ENCODE measurements around the gene TLR6. TPM values are rescaled to one million over a fixed set of nuclear protein-coding genes. Genes with fewer than 3 reads are reported as not detected.

Gene TLR6
- total RNA-seq, 1 experiment from 2014 or later = 0.11 TPM

- TF ChIP-seq ZNF263 (CRISPR knock-in tag; IDR thresholded peaks at IDR 0.05; ENCODE audit: low read depth) (no peak), ATF2 (CRISPR knock-in tag; IDR thresholded peaks at IDR 0.05; ENCODE audit: borderline replicate concordance, low read depth) (no peak), NFYB (CRISPR knock-in tag; conservative IDR thresholded peaks at IDR 0.05; ENCODE audit: low read depth) (no peak), ZNF317 (CRISPR knock-in tag; IDR thresholded peaks at IDR 0.05; ENCODE audit: borderline replicate concordance, low read depth) (no peak), E2F4 (CRISPR knock-in tag; IDR thresholded peaks at IDR 0.05; ENCODE audit: borderline replicate concordance, low read depth) (no peak)
Observed at GRCh38 chr4:38785041-38785790, 71.4 kb downstream of the TLR6 start (continued).

DNA sequence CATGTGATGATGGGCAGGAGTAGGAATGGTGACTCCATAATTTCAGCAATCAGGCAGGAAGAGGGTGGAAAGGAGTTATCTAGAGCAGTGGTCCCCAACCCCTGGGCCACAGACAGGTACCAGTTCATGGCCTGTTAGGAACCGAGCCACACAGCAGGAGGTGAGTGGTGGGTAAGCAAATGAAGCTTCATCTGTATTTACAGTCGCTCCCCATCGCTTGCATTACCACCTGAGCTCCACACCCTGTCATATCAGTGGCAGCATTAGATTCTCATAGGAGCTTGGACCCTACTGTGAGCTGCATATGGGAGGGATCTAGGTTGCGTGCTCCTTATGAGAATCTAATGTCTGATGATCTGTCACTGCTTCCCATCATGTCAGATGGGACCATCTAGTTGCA is 72.5 kb downstream of the TLR6 start:
- ChIA-PET POLR2A (no interaction called here), CTCF (interaction anchor here (5.7 kb wide), 1 partner anchor 25 kb away, joined by 65 read pairs; no protein-coding TSS in a partner anchor)
- H3K36me3 Mint-ChIP-seq = no peaks in the 10 kb centered on the region
- no peaks in the 10 kb centered on the region for H3K9me3 Mint-ChIP-seq
- no peak for DNase-seq (ENCODE audit: low spot score)
- ATAC-seq = no peak
- no peaks in the 10 kb centered on the region for H3K4me1 Mint-ChIP-seq
- no peak overlapping the region for H3K27ac Mint-ChIP-seq
- H3K4me3 Mint-ChIP-seq = no peak overlapping the region
- peaks cover 2% of the 10 kb centered on the region; the same call in 1 of the 2 replicates for H3K27me3 Mint-ChIP-seq (ENCODE audit: low read depth)
- TF ChIP-seq SMAD4 (CRISPR knock-in tag; IDR thresholded peaks at IDR 0.05) = no peak
- TF ChIP-seq ATF3 (CRISPR knock-in tag; conservative IDR thresholded peaks at IDR 0.05) = no peak
- TF ChIP-seq, protein P1, sequence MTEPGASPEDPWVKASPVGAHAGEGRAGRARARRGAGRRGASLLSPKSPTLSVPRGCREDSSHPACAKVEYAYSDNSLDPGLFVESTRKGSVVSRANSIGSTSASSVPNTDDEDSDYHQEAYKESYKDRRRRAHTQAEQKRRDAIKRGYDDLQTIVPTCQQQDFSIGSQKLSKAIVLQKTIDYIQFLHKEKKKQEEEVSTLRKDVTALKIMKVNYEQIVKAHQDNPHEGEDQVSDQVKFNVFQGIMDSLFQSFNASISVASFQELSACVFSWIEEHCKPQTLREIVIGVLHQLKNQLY (CRISPR knock-in tag; IDR thresholded peaks at IDR 0.05) = no peak
- TF ChIP-seq OVOL2 (CRISPR knock-in tag; IDR thresholded peaks at IDR 0.05; ENCODE audit: borderline replicate concordance) = no peak
- TF ChIP-seq ZNF317 (CRISPR knock-in tag; IDR thresholded peaks at IDR 0.05; ENCODE audit: borderline replicate concordance, low read depth) = no peak
- TF ChIP-seq ATF1 (CRISPR knock-in tag; IDR thresholded peaks at IDR 0.05) = no peak
- no peak for TF ChIP-seq ESRRA (CRISPR knock-in tag; IDR thresholded peaks at IDR 0.05; ENCODE audit: borderline replicate concordance)
- no peak for TF ChIP-seq ATF2 (CRISPR knock-in tag; IDR thresholded peaks at IDR 0.05; ENCODE audit: borderline replicate concordance, low read depth)
- TF ChIP-seq, protein P2, sequence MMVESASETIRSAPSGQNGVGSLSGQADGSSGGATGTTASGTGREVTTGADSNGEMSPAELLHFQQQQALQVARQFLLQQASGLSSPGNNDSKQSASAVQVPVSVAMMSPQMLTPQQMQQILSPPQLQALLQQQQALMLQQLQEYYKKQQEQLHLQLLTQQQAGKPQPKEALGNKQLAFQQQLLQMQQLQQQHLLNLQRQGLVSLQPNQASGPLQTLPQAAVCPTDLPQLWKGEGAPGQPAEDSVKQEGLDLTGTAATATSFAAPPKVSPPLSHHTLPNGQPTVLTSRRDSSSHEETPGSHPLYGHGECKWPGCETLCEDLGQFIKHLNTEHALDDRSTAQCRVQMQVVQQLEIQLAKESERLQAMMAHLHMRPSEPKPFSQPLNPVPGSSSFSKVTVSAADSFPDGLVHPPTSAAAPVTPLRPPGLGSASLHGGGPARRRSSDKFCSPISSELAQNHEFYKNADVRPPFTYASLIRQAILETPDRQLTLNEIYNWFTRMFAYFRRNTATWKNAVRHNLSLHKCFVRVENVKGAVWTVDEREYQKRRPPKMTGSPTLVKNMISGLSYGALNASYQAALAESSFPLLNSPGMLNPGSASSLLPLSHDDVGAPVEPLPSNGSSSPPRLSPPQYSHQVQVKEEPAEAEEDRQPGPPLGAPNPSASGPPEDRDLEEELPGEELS (CRISPR knock-in tag; IDR thresholded peaks at IDR 0.05) = no peak
- no peak for TF ChIP-seq MXD4 (CRISPR knock-in tag; IDR thresholded peaks at IDR 0.05; ENCODE audit: borderline replicate concordance)
- TF ChIP-seq SOX15 (CRISPR knock-in tag; IDR thresholded peaks at IDR 0.05) = no peak
- TF ChIP-seq NR1H2 (CRISPR knock-in tag; IDR thresholded peaks at IDR 0.05) = no peak
- TF ChIP-seq, protein P3, sequence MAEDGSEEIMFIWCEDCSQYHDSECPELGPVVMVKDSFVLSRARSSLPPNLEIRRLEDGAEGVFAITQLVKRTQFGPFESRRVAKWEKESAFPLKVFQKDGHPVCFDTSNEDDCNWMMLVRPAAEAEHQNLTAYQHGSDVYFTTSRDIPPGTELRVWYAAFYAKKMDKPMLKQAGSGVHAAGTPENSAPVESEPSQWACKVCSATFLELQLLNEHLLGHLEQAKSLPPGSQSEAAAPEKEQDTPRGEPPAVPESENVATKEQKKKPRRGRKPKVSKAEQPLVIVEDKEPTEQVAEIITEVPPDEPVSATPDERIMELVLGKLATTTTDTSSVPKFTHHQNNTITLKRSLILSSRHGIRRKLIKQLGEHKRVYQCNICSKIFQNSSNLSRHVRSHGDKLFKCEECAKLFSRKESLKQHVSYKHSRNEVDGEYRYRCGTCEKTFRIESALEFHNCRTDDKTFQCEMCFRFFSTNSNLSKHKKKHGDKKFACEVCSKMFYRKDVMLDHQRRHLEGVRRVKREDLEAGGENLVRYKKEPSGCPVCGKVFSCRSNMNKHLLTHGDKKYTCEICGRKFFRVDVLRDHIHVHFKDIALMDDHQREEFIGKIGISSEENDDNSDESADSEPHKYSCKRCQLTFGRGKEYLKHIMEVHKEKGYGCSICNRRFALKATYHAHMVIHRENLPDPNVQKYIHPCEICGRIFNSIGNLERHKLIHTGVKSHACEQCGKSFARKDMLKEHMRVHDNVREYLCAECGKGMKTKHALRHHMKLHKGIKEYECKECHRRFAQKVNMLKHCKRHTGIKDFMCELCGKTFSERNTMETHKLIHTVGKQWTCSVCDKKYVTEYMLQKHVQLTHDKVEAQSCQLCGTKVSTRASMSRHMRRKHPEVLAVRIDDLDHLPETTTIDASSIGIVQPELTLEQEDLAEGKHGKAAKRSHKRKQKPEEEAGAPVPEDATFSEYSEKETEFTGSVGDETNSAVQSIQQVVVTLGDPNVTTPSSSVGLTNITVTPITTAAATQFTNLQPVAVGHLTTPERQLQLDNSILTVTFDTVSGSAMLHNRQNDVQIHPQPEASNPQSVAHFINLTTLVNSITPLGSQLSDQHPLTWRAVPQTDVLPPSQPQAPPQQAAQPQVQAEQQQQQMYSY (CRISPR knock-in tag; IDR thresholded peaks at IDR 0.05) = no peak
- no peak for TF ChIP-seq PRRX2 (CRISPR knock-in tag; IDR thresholded peaks at IDR 0.05)
- TF ChIP-seq, protein P4, sequence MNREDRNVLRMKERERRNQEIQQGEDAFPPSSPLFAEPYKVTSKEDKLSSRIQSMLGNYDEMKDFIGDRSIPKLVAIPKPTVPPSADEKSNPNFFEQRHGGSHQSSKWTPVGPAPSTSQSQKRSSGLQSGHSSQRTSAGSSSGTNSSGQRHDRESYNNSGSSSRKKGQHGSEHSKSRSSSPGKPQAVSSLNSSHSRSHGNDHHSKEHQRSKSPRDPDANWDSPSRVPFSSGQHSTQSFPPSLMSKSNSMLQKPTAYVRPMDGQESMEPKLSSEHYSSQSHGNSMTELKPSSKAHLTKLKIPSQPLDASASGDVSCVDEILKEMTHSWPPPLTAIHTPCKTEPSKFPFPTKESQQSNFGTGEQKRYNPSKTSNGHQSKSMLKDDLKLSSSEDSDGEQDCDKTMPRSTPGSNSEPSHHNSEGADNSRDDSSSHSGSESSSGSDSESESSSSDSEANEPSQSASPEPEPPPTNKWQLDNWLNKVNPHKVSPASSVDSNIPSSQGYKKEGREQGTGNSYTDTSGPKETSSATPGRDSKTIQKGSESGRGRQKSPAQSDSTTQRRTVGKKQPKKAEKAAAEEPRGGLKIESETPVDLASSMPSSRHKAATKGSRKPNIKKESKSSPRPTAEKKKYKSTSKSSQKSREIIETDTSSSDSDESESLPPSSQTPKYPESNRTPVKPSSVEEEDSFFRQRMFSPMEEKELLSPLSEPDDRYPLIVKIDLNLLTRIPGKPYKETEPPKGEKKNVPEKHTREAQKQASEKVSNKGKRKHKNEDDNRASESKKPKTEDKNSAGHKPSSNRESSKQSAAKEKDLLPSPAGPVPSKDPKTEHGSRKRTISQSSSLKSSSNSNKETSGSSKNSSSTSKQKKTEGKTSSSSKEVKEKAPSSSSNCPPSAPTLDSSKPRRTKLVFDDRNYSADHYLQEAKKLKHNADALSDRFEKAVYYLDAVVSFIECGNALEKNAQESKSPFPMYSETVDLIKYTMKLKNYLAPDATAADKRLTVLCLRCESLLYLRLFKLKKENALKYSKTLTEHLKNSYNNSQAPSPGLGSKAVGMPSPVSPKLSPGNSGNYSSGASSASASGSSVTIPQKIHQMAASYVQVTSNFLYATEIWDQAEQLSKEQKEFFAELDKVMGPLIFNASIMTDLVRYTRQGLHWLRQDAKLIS (CRISPR knock-in tag; IDR thresholded peaks at IDR 0.05; ENCODE audit: borderline replicate concordance) = no peak
- TF ChIP-seq CBFB (CRISPR knock-in tag; IDR thresholded peaks at IDR 0.05; ENCODE audit: low read depth) = no peak
- no peak for TF ChIP-seq NFATC4 (CRISPR knock-in tag; IDR thresholded peaks at IDR 0.05)
